ENCODE data around the gene LRRC3.

LRRC3 gene

DNA sequence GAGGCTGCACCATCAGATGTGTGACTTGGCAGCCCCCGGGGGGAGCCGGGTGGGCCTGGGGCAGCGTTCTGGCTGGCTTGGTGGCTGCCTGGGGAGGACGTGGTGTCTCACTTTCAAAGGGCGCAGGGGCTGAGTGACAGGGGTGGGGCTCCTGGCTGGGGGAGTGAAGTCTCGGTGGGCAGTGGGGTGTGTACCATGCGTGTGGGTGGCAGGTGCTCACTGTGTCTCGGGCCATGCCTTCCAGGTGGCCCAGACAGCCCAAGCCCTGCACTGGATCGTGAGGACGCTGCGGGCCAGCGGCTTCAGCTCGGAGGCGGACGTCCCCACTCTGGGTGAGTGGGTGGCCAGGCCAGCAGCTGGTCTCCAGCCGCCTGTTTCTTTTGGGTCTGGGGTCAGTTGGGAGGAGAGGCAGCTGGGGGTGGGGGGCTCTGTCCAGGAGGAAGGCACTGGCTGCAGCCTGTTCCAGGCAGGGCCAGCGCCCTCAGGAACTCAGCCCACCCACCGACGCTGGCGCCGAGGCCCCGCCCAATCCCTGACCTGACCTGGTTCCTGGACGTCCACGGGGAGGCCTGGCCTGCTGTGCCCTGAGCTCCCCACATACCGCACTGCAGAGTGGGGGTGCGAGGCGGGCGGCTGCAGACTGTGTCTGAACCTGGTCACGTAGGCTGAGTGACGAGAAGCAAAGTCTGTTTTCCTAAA lies 30.6 kb upstream of the LRRC3 start:
- DNase-seq = no peak

DNA sequence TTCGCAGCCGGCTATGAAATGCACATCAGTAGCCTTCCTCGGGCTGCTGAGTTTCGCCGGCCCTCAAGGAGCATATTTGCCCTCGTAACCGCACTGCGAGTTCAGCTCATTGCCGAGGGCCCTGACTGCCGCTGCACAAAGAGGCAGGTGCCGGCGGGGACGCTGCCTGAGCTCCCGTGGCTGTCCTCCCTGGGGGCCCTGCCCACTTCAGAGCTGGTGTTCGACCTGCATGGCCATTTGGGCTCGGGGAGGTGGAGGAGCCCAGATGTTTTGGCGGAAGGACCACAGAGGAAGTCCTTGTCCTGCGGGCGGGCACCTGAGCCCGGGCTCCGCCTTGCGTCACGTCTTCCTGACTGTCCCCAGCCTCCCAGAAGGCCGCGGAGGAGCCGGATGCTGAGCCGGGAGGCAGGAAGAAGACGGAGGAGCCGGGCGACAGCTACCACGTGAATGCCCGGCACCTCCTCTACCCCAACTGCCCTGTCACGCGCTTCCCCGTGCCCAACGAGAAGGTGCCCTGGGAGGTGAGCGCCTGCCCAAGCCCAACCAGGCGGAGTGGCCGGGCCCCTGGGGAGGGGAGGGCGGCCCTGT lies 29.9 kb upstream of the LRRC3 start:
- DNase-seq = no peak

GRCh38 chr21:44425895-44426662 lies 29.2 kb upstream of the LRRC3 start:
- no peak for DNase-seq

- no peak for DNase-seq
These were observed 28.6 kb upstream of the LRRC3 start for GRCh38 chr21:44426663-44427191.

DNA sequence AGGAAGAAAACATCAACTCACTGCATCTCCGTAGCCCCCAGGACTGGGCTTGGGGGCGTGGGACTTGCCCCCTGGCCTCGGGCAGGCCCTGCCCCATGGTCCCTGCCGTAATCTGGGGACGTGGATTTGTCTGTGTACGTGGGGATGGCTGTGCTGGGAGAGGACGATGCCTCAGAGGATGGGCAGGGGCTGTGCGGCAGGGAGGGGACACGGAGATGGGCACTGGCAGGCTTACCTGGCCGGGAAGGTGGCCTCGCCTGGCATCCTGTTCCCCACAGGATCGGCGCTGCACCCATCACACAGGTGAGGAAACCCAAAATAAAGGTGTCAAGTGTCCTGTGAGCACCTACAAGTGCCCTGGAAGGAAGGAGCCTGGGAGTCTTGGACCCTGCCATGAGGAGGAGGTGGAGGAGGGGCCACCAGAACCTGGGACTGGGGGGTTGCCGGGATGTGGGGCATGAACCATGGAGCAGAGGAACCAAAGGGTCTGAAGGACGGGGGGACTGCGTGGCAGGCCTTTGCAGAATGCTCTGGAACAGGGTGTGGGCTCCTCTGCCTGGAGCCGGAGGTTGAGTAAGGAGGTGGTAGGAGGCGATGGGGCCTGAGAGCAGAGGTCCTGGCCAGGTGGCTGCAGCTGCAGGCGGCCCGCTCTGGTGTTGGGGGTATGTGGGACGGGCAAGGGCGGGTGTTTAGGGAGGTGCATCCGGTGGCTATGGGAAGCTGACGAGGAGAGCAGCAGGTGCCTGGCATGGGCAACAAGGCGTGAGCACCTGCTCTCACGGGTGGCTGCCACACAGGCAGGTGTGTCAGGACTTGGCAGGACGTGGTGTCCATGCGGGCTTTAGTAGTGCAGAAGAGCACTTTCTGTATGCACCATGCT lies 27.8 kb upstream of the LRRC3 start:
- peak; percentile 92 for DNase-seq

DNA sequence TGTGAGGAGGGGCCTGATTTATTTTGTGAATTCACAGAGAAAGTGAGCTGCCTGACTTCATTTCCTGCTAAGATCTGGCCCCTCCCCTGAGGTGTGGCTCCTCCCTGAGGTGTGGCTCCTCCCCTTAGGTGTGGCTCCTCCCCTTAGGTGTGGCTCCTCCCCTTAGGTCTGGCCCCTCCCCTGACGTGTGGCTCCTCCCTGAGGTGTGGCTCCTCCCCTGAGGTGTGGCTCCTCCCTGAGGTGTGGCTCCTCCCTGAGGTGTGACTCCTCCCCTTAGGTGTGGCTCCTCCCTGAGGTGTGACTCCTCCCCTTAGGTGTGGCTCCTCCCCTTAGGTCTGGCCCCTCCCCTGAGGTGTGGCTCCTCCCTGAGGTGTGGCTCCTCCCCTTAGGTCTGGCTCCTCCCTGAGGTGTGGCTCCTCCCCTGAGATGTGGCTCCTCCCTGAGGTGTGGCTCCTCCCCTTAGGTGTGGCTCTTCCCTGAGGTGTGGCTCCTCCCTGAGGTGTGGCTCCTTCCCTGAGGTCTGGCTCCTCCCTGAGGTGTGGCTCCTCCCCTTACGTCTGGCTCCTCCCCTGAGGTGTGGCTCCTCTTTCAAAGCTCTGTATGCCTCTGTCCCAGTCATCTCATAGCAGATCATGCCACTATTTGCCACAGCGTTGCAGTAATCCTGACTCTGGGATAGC lies 26.9 kb upstream of the LRRC3 start:
- DNase-seq = peak; percentile 85

GRCh38 chr21:44429894-44430293 lies 25.4 kb upstream of the LRRC3 start:
- no peak for DNase-seq

GRCh38 chr21:44431300-44431699 lies 24.0 kb upstream of the LRRC3 start:
- DNase-seq = no peak

DNA sequence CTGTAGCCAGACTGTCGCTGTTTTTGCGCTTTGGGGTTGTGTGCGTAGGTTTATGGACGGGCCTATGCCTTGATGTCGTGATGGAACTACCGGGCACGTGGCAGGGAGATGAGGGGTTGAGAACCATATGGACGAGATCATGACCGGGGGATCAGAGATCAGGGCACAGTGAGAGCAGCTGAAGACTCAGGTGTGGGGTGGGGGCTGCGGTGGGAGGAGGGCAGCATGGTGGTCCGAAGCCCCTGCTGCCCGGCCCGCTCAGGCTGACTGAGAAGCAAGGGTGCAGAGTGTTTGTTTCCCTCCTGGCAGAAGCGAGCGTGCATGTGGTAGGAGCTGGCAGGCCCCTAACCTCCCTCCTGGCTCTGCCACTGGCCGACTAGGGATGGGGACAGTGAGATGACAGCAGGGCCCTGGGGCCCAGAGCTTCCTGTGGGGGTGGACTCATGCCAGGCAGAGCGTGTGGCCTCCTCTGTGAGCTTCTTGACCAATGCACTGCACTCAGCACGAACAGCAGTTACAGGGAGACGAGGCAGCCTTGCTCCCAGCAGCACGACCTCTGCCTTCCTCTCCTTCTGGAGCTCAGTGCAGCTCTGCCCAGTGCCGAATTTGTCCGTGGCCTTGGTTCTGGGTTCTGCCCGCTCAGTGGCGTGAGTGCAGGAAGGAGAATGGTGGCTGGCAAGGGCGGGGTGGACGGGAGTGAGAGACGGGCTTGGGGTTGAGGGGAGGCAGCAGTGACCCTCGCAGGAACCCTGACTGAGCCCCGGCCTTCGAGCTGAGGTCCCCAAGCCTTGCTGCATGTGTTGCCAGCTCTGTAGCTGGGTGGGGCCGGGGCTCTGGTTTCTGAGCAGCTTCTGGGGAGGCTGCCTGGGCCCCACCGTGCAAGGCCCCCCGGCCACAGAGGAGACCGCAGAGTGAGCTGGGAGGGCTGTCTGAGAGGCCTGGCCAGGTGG lies 22.2 kb upstream of the LRRC3 start:
- no peak for DNase-seq

- DNase-seq = no peak
These were observed 21.3 kb upstream of the LRRC3 start for GRCh38 chr21:44433791-44434567.

GRCh38 chr21:44434568-44434925 lies 20.8 kb upstream of the LRRC3 start:
- no peak for DNase-seq

GRCh38 chr21:44434936-44435635 lies 20.2 kb upstream of the LRRC3 start:
- DNase-seq = no peak

GRCh38 chr21:44436111-44436611 lies 19.1 kb upstream of the LRRC3 start:
- no peak for DNase-seq

GRCh38 chr21:44436958-44437357 lies 18.4 kb upstream of the LRRC3 start:
- DNase-seq = no peak

- DNase-seq = no peak
These were observed 18.0 kb upstream of the LRRC3 start for GRCh38 chr21:44437371-44437695.

- DNase-seq = no peak
These were observed 17.4 kb upstream of the LRRC3 start for GRCh38 chr21:44437696-44438431.

GRCh38 chr21:44438531-44439210 lies 16.6 kb upstream of the LRRC3 start:
- no peak for DNase-seq

DNA sequence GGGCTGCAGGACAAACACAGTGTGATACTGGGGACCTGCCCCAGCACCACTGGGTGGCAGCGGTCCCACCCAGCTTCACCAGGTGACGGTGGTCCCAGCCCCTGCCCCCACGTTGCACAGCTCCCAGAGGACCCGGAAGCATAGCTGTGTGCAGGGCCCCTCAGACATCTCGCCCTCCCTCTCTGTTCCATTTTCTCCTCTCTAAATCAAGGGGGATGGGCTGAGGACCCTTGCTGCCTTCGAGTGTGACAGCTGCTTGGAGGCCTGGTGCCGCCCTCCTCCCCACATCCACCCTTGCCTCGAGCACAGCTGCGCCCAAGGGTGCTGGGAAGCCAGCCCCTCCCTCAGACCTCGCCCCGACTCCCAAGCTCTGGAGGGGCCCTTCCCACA lies 16.1 kb upstream of the LRRC3 start:
- DNase-seq = no peak
